Progenitor cell of endocrine pancreas (in vitro differentiated cells): ENCODE measurements around the gene HOXC10. TPM values are rescaled to one million over a fixed set of nuclear protein-coding genes. Genes with fewer than 3 reads are reported as not detected.

Experiments used
- DNase-seq: peaks from one replicate; pipeline ENCODE4 v3.0.0; 2021; ENCODE audit warnings: low spot score; ENCODE audit not compliant: unreplicated experiment
- H3K27ac Mint-ChIP-seq: 2 replicates; pipeline ENCODE4 v1.8.0; 2021; ENCODE audit warnings: mild to moderate bottlenecking, moderate library complexity, mixed read lengths
- H3K27me3 Mint-ChIP-seq: 2 replicates; pipeline ENCODE4 v1.8.0; 2021; ENCODE audit warnings: mixed read lengths
- H3K36me3 Mint-ChIP-seq: 2 replicates; pipeline ENCODE4 v1.8.0; 2022; ENCODE audit warnings: mixed read lengths; ENCODE audit not compliant: insufficient read depth
- H3K4me1 Mint-ChIP-seq: 2 replicates; pipeline ENCODE4 v1.8.0; 2021; ENCODE audit warnings: low read depth, mixed read lengths
- H3K4me3 Mint-ChIP-seq: 2 replicates; pipeline ENCODE4 v1.8.0; 2021; ENCODE audit warnings: low read depth, mild to moderate bottlenecking, moderate library complexity, mixed read lengths
- H3K9me3 Mint-ChIP-seq: 2 replicates; pipeline ENCODE4 v1.8.0; 2021; ENCODE audit warnings: low read depth, mixed read lengths
- total RNA-seq: library from RNA; stranded (reverse); gene quantifications from 2 replicates; pipeline ENCODE4 v1.2.1, GENCODE V29; 2021
- TF ChIP-seq, protein P1 (sequence below): fragments of 200-600 bp; sonication (generic); IDR thresholded peaks from one replicate; pipeline ENCODE4 v1.5.0; 2021; ENCODE audit warnings: antibody characterized with exemption, mild to moderate bottlenecking; ENCODE audit not compliant: unreplicated experiment

Gene HOXC10
- total RNA-seq, 1 donor from 2014 or later = not detected

DNA sequence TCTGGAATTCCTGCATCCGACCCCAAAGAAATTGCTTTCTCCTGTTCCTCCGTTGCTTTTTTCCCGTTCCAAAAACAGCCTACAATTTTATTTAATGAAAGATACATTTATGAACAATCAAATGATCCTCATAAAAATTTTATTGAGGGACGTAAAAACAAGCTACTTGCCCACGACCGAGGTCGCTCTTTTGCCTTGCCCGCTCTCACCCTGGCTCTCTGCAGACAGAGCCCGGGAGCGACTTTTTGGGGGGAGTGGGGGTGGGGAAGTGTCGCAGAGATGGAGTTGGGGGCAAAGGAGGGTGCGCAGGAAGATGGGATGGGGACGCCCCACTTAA is 13.9 kb downstream of the HOXC10 start:
- H3K9me3 Mint-ChIP-seq = no peaks in the 10 kb centered on the region
- DNase-seq = no peak
- no peaks in the 10 kb centered on the region for H3K36me3 Mint-ChIP-seq
- H3K4me3 Mint-ChIP-seq = no peak overlapping the region
- TF ChIP-seq, protein P1, sequence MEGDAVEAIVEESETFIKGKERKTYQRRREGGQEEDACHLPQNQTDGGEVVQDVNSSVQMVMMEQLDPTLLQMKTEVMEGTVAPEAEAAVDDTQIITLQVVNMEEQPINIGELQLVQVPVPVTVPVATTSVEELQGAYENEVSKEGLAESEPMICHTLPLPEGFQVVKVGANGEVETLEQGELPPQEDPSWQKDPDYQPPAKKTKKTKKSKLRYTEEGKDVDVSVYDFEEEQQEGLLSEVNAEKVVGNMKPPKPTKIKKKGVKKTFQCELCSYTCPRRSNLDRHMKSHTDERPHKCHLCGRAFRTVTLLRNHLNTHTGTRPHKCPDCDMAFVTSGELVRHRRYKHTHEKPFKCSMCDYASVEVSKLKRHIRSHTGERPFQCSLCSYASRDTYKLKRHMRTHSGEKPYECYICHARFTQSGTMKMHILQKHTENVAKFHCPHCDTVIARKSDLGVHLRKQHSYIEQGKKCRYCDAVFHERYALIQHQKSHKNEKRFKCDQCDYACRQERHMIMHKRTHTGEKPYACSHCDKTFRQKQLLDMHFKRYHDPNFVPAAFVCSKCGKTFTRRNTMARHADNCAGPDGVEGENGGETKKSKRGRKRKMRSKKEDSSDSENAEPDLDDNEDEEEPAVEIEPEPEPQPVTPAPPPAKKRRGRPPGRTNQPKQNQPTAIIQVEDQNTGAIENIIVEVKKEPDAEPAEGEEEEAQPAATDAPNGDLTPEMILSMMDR = no peak
- no peak overlapping the region for H3K27ac Mint-ChIP-seq
- H3K4me1 Mint-ChIP-seq = peaks cover 5% of the 10 kb centered on the region
- H3K27me3 Mint-ChIP-seq = peaks cover 100% of the 10 kb centered on the region

DNA sequence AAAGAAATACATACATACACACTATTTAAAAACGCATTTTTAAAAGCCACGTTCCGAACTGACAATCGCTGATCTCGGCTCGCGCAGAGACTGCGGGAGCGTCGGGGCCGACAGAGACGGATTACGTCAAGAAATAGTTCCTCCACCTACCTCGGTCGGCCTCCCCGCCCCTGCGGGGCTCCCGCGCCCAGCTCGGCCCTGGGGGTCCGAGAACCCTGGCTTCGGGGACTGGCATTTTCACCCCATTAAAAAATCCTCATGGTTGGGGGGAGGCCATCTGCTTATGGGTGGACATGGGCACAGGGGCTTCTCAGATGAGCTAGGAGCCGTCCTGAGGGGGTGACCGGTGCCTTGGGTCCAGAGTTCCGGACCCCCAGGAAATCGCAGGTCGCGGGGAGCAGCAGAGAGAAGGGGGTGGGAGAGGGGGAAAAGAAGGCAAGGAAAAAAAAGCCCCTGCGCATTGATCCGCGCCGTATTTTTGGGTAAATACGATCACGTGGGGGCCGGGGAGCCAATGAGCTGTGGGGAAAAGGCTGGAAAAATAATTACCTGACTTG is 14.7 kb downstream of the HOXC10 start:
- H3K36me3 Mint-ChIP-seq = no peaks in the 10 kb centered on the region
- peak overlapping the region; percentile 40 for H3K4me3 Mint-ChIP-seq
- DNase-seq = no peak
- TF ChIP-seq, protein P1 = no peak
- H3K4me1 Mint-ChIP-seq = peaks cover 2% of the 10 kb centered on the region
- peaks cover 100% of the 10 kb centered on the region for H3K27me3 Mint-ChIP-seq
- no peak overlapping the region for H3K27ac Mint-ChIP-seq
- no peaks in the 10 kb centered on the region for H3K9me3 Mint-ChIP-seq

DNA sequence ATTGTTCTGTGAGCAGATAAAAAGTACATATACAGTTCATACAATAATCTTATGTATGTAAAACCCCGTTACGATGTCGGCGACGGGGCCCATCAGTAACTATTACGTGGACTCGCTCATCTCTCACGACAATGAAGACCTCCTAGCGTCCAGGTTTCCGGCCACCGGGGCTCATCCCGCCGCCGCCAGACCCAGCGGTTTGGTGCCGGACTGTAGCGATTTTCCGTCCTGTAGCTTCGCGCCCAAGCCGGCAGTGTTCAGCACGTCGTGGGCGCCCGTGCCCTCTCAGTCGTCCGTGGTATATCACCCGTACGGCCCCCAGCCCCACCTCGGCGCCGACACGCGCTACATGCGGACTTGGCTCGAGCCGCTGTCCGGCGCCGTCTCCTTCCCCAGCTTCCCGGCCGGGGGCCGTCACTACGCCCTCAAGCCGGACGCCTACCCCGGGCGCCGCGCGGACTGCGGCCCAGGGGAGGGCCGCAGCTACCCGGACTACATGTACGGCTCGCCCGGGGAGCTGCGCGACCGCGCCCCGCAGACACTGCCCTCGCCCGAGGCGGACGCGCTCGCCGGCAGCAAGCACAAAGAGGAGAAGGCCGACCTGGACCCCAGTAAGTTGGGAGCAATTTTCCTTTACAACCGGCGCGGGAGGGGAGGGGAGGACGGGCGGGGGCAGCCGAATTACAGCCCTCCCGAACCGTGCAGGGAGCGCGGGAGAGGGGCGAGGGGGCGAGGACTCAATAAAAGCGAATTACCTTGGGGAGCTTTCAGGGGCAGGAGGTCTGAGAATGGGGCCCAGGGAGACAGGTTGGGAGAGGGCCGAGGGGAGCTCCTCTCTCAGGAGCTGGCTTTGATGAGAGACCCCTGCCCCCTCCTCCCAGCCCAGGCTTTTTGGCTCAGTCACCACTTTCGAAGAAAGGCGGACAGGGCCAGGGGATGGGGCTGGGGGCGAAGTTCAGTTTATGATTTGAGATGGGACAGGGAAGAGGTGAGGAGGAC is 15.5 kb downstream of the HOXC10 start, which contains the start of gene HOXC9:
Gene HOXC9, plus strand, starts transcription at position 46 of the 999 bp plus-strand sequence. Its CDS starts 28 bp downstream, at position 74.
- Mint-ChIP-seq H3K4me3 (peak within 1 kb of the TSS; percentile 40), H3K27ac (no peak within 1 kb of the TSS), H3K9me3 (no peaks in the 10 kb centered on the region), H3K27me3 (peaks cover 100% of the 10 kb centered on the region), H3K36me3 (no peaks in the 10 kb centered on the region), H3K4me1 (peaks cover 2% of the 10 kb centered on the region)
- no peak for DNase-seq
- TF ChIP-seq, protein P1 = no peak

DNA sequence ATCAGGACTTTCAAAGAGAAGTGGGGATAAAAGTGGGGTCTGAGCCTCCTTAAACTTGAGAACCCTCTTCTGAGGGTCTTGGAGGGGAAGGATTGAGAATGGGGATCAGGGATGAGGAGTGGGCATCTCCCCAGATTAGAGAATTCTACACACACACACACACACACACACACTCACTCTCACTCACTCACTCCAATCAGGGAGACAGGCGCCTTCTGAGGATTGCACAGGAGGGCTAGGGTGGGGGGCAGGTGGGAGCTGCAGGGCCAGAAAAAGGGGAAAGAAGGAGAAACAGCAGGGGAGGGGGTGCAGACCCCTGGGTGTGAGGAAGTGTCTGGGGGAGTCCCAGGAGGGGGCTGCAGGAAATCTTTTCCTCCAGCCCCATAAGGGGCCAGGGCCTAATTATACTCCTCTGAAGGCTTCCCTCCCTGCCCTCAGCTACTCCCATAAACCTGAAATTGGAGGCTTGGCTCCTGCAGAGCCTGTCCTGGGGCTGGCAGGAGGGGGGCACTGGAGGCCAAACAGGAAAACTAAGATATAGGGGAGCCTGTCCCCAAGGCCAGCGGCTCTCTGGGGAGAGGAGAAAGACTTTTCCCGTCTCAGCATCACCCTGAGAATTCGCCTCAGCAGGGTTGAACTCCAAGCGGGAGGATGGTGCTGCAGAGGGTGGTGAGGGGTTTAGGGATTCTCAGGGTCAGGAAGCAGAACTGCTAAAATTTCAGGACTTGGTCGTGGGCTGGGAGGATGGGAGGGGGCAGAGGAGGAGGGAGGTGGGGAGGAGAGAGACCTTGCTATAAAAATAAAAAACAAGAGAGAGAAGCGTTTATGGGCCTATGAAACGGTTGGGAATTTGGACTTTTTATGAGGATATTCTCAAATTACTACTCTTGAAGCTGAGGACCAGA is 16.6 kb downstream of the HOXC10 start:
- H3K4me1 Mint-ChIP-seq = peaks cover 5% of the 10 kb centered on the region
- H3K27me3 Mint-ChIP-seq = peaks cover 100% of the 10 kb centered on the region
- no peak overlapping the region for H3K4me3 Mint-ChIP-seq
- H3K27ac Mint-ChIP-seq = no peak overlapping the region
- TF ChIP-seq, protein P1 = no peak
- no peak for DNase-seq
- H3K36me3 Mint-ChIP-seq = no peaks in the 10 kb centered on the region
- H3K9me3 Mint-ChIP-seq = no peaks in the 10 kb centered on the region
